ENCODE data around the gene BCAR1.

DNA sequence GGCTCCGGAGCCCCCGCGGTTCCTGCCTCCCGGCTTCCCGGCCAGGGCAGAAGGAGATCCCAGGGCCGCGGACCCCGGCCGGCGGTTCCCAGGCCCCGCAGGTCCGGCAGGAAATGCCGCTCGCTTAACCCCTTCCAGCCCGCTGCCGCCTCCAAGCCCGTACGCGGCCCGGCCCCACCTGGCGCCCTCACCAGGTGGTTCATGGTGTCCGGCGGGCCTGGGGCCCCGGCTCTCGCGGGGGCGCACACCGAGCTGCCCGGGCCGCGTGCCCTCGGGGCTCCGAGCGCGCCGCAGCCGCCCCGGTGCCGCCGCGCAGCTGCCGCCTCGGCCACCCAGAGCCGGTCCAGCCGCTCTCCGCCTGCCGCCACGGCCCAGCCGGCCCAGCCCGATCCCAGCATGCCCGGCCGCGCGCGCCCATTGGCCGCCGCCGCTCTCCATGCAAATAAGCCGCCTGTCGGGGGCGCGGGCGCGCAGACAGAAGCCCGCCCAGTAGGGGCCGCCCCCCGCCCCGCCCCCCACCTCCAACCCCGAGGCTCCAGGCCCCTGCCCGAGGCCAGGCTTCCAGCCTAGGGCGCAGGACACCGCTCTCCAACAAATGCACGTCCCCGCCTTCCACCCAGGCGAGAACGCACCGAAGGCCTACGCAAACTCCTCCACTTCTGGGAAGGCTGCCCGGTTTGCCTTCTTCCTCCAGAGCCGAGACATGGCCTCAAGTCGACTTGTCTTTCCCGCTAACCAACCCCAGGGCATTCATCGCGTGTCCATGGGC is at the start of gene BCAR1:
- TF ChIP-seq POLR2A (IDR thresholded peaks at IDR 0.05; ENCODE audit: low read length) (peak; percentile 31), GATA1 (IDR thresholded peaks at IDR 0.05; ENCODE audit: low read depth, low read length) (no peak)
